Measurements from ENCODE around the gene INS. TPM values are rescaled to one million over a fixed set of nuclear protein-coding genes. Genes with fewer than 3 reads are reported as not detected.

The INS gene
- total and polyA plus RNA-seq, 2 of the 13 experiments (the other 11 are each of a cell fraction or from before 2014, with no cell fraction given), result not detected

- peak; percentile 82 for TF ChIP-seq DZIP1 (CRISPR knock-in tag; IDR thresholded peaks at IDR 0.05)
- TF ChIP-seq XBP1 (CRISPR knock-in tag; IDR thresholded peaks at IDR 0.05), result no peak
- peak; percentile 50 for TF ChIP-seq SP4 (CRISPR knock-in tag; IDR thresholded peaks at IDR 0.05)
- TF ChIP-seq HDAC2 (CRISPR knock-in tag; IDR thresholded peaks at IDR 0.05), result no peak
- no peak for TF ChIP-seq ETV6 (CRISPR knock-in tag; conservative IDR thresholded peaks at IDR 0.05)
- no peak for TF ChIP-seq PRDM4 (CRISPR knock-in tag; IDR thresholded peaks at IDR 0.05; ENCODE audit: borderline replicate concordance)
- TF ChIP-seq ASH2L (IDR thresholded peaks at IDR 0.05; ENCODE audit: insufficient read length, low read depth, low read length), result no peak
- TF ChIP-seq HBP1 (CRISPR knock-in tag; IDR thresholded peaks at IDR 0.05; ENCODE audit: low read depth), result 0 out of 2 replicates have a peak, but pooled peaks have one; percentile 19
- TF ChIP-seq ZSCAN30 (CRISPR knock-in tag; IDR thresholded peaks at IDR 0.05), result no peak
- no peak for TF ChIP-seq MIER2 (CRISPR knock-in tag; IDR thresholded peaks at IDR 0.05)
- no peak for TF ChIP-seq MEIS2 (CRISPR knock-in tag; IDR thresholded peaks at IDR 0.05)
- no peak for TF ChIP-seq PHF8 (CRISPR knock-in tag; IDR thresholded peaks at IDR 0.05)
- TF ChIP-seq ZFP36L2 (CRISPR knock-in tag; IDR thresholded peaks at IDR 0.05), result no peak
- TF ChIP-seq CCDC6 (CRISPR knock-in tag; IDR thresholded peaks at IDR 0.05), result no peak; the same call in 1 of the 2 replicates
- no peak for TF ChIP-seq ZNF770 (CRISPR knock-in tag; IDR thresholded peaks at IDR 0.05)
- TF ChIP-seq ZNF709 (CRISPR knock-in tag; IDR thresholded peaks at IDR 0.05), result 0 out of 2 replicates have a peak, but pooled peaks have one; percentile 31
- no peak for TF ChIP-seq NR3C1 (CRISPR knock-in tag; IDR thresholded peaks at IDR 0.05)
- TF ChIP-seq ETS1 (CRISPR knock-in tag; IDR thresholded peaks at IDR 0.05), result no peak
- peak; percentile 38; the same call in 1 of the 2 replicates for TF ChIP-seq ZNF350 (CRISPR knock-in tag; IDR thresholded peaks at IDR 0.05; ENCODE audit: borderline replicate concordance, low read depth)
Measured at GRCh38 chr11:2131371-2132236, 29.4 kb downstream of the INS start (continued).

Data from HepG2 (cell line).